Colon (tissue), 2 donors: ENCODE measurements around the gene ARID1B.
"Not testable (repeated sequence)": the region's sequence is repeated elsewhere in the genome, so short reads cannot be mapped to it uniquely, and the experiment has no call there.

Experiments
- FAIRE-seq: peaks from 2 replicates; lab custom pipeline; 2012; peaks lifted over from hg19 to GRCh38; lab: Jason Lieb, UNC
- donor health status: control.
- donor health status: control.

The ARID1B gene

GRCh38 chr6:157134402-157135047, 357.3 kb downstream of the ARID1B start:
- FAIRE-seq, result no peak

- no peak for FAIRE-seq
Measured at GRCh38 chr6:157135691-157136090, 358.5 kb downstream of the ARID1B start.

GRCh38 chr6:157137501-157137900, 360.3 kb downstream of the ARID1B start:
- no peak for FAIRE-seq

- no peak for FAIRE-seq
Measured at GRCh38 chr6:157139054-157139708, 362.0 kb downstream of the ARID1B start.

GRCh38 chr6:157143171-157143889, 366.2 kb downstream of the ARID1B start:
- FAIRE-seq, result no peak

- no peak for FAIRE-seq
Measured at GRCh38 chr6:157143890-157144798, 367.0 kb downstream of the ARID1B start.

GRCh38 chr6:157144859-157145568, 367.8 kb downstream of the ARID1B start:
- no peak for FAIRE-seq

- no peak for FAIRE-seq
Measured at GRCh38 chr6:157145656-157146285, 368.6 kb downstream of the ARID1B start.

- FAIRE-seq, result not testable (repeated sequence)
Measured at GRCh38 chr6:157147054-157148026, 370.2 kb downstream of the ARID1B start.

GRCh38 chr6:157148391-157149323, 371.5 kb downstream of the ARID1B start:
- FAIRE-seq, result no peak

- FAIRE-seq, result no peak
Measured at GRCh38 chr6:157150076-157150475, 372.9 kb downstream of the ARID1B start.

- FAIRE-seq, result no peak
Measured at GRCh38 chr6:157151029-157151428, 373.9 kb downstream of the ARID1B start.

- no peak for FAIRE-seq
Measured at GRCh38 chr6:157151989-157152388, 374.8 kb downstream of the ARID1B start.

GRCh38 chr6:157152556-157152955, 375.4 kb downstream of the ARID1B start:
- no peak for FAIRE-seq

GRCh38 chr6:157155804-157156203, 378.6 kb downstream of the ARID1B start:
- no peak for FAIRE-seq

GRCh38 chr6:157157258-157157657, 380.1 kb downstream of the ARID1B start:
- no peak for FAIRE-seq

- FAIRE-seq, result no peak
Measured at GRCh38 chr6:157158456-157158855, 381.3 kb downstream of the ARID1B start.

GRCh38 chr6:157158897-157159296, 381.7 kb downstream of the ARID1B start:
- no peak for FAIRE-seq

GRCh38 chr6:157159348-157159747, 382.2 kb downstream of the ARID1B start:
- no peak for FAIRE-seq
